IPS-20b (cell line): ENCODE results near the gene NUDT15.
"Not testable (repeated sequence)": the region's sequence is repeated elsewhere in the genome, so short reads cannot be mapped to it uniquely, and the experiment has no call there.

ENCODE experiments used
- H3K27ac ChIP-seq: one replicate; pipeline ENCODE4 v1.5.1; 2013; ENCODE audit warnings: low read length
- H3K27me3 ChIP-seq: 2 replicates; pipeline ENCODE4 v1.6.1; 2013; ENCODE audit warnings: mild to moderate bottlenecking, low read length, inconsistent platforms; ENCODE audit not compliant: insufficient read depth
- H3K36me3 ChIP-seq: 2 replicates; pipeline ENCODE4 v1.6.1; 2013; ENCODE audit warnings: low read depth, mild to moderate bottlenecking, inconsistent platforms, low read length, moderate library complexity; ENCODE audit not compliant: insufficient read depth
- H3K4me1 ChIP-seq: 2 replicates; pipeline ENCODE4 v1.6.1; 2013; ENCODE audit warnings: mild to moderate bottlenecking, control low read depth, inconsistent platforms, low read length, moderate library complexity; ENCODE audit not compliant: insufficient read depth
- H3K4me3 ChIP-seq: 2 replicates; pipeline ENCODE4 v1.5.1; 2013; ENCODE audit warnings: mild to moderate bottlenecking, low read length, inconsistent platforms
- H3K9ac ChIP-seq: 2 replicates; pipeline ENCODE4 v1.6.1; 2013; ENCODE audit warnings: low read depth, mild to moderate bottlenecking, inconsistent platforms, low read length, moderate library complexity
- H3K9me3 ChIP-seq: 2 replicates; pipeline ENCODE4 v1.6.1; 2013; ENCODE audit warnings: mild to moderate bottlenecking, low read depth, low read length, inconsistent platforms; ENCODE audit not compliant: insufficient read depth

NUDT15 gene

GRCh38 chr13:48037346-48038173 is at the start of gene NUDT15:
NUDT15 (plus strand) TSS chr13:48037726; CDS start chr13:48037747, 21 bp downstream.
- peaks cover 14% of the 10 kb centered on the region for H3K4me1 ChIP-seq
- peak within 1 kb of the TSS; percentile 75 for H3K27ac ChIP-seq
- no peaks in the 10 kb centered on the region for H3K27me3 ChIP-seq
- H3K9me3 ChIP-seq, result peaks cover 12% of the 10 kb centered on the region
- peaks cover 18% of the 10 kb centered on the region for H3K36me3 ChIP-seq
- H3K4me3 ChIP-seq, result peak within 1 kb of the TSS; percentile 77
- peak within 1 kb of the TSS; percentile 81 for H3K9ac ChIP-seq

GRCh38 chr13:47990427-47990826 is 47.1 kb upstream of the NUDT15 start:
- H3K9ac ChIP-seq, result no peak overlapping the region
- no peak overlapping the region for H3K27ac ChIP-seq
- H3K36me3 ChIP-seq, result peaks cover 86% of the 10 kb centered on the region

GRCh38 chr13:47990920-47991466 is 46.5 kb upstream of the NUDT15 start:
- H3K27ac ChIP-seq, result no peak overlapping the region
- H3K27me3 ChIP-seq, result no peaks in the 10 kb centered on the region
- H3K9ac ChIP-seq, result no peak overlapping the region
- H3K4me3 ChIP-seq, result no peak overlapping the region
- H3K36me3 ChIP-seq, result peaks cover 86% of the 10 kb centered on the region
- no peaks in the 10 kb centered on the region for H3K4me1 ChIP-seq
- H3K9me3 ChIP-seq, result no peaks in the 10 kb centered on the region

More at GRCh38 chr13:47990427-47990826, 47.1 kb upstream of the NUDT15 start:
- Histone ChIP-seq H3K27me3 (no peaks in the 10 kb centered on the region), H3K4me1 (no peaks in the 10 kb centered on the region), H3K9me3 (no peaks in the 10 kb centered on the region), H3K4me3 (no peak overlapping the region)

GRCh38 chr13:47991859-47992258 is 45.7 kb upstream of the NUDT15 start:
- H3K27ac ChIP-seq, result no peak overlapping the region
- H3K9ac ChIP-seq, result no peak overlapping the region
- no peak overlapping the region for H3K4me3 ChIP-seq
- H3K27me3 ChIP-seq, result no peaks in the 10 kb centered on the region
- no peaks in the 10 kb centered on the region for H3K9me3 ChIP-seq
- H3K4me1 ChIP-seq, result no peaks in the 10 kb centered on the region
- H3K36me3 ChIP-seq, result peaks cover 84% of the 10 kb centered on the region

- Histone ChIP-seq H3K9ac (no peak overlapping the region), H3K9me3 (no peaks in the 10 kb centered on the region)
These were observed 40.1 kb upstream of the NUDT15 start for GRCh38 chr13:47997384-47997783.

GRCh38 chr13:47999973-48000372 is 37.6 kb upstream of the NUDT15 start:
- Histone ChIP-seq H3K4me1 (peaks cover 7% of the 10 kb centered on the region), H3K4me3 (peak overlapping the region; percentile 89), H3K27me3 (no peaks in the 10 kb centered on the region), H3K9me3 (no peaks in the 10 kb centered on the region), H3K9ac (peak overlapping the region; percentile 92; the same call in 1 of the 2 replicates), H3K36me3 (peaks cover 17% of the 10 kb centered on the region; the same call in 1 of the 2 replicates), H3K27ac (no peak overlapping the region)

More at GRCh38 chr13:47997384-47997783, 40.1 kb upstream of the NUDT15 start:
- Histone ChIP-seq H3K4me1 (no peaks in the 10 kb centered on the region), H3K36me3 (peaks cover 37% of the 10 kb centered on the region), H3K27me3 (no peaks in the 10 kb centered on the region), H3K27ac (no peak overlapping the region), H3K4me3 (no peak overlapping the region)

GRCh38 chr13:48000559-48001113 is 36.9 kb upstream of the NUDT15 start:
- peak overlapping the region; percentile 92 for H3K9ac ChIP-seq
- peak overlapping the region; percentile 89 for H3K4me3 ChIP-seq
- no peaks in the 10 kb centered on the region for H3K9me3 ChIP-seq
- peaks cover 11% of the 10 kb centered on the region; the same call in 1 of the 2 replicates for H3K36me3 ChIP-seq
- H3K27me3 ChIP-seq, result no peaks in the 10 kb centered on the region
- peak overlapping the region; percentile 40 for H3K27ac ChIP-seq
- H3K4me1 ChIP-seq, result peaks cover 7% of the 10 kb centered on the region

- H3K9ac ChIP-seq, result peak within 1 kb of the TSS; percentile 92
- peak within 1 kb of the TSS; percentile 40 for H3K27ac ChIP-seq
- H3K4me1 ChIP-seq, result peaks cover 7% of the 10 kb centered on the region
- H3K9me3 ChIP-seq, result no peaks in the 10 kb centered on the region
- H3K27me3 ChIP-seq, result no peaks in the 10 kb centered on the region
- peak within 1 kb of the TSS; percentile 89 for H3K4me3 ChIP-seq
- H3K36me3 ChIP-seq, result peaks cover 5% of the 10 kb centered on the region; the same call in 1 of the 2 replicates
These were observed 36.2 kb upstream of the NUDT15 start, which contains the start of gene SUCLA2 for GRCh38 chr13:48001114-48001881. SUCLA2 (minus strand) TSS chr13:48001273; CDS start chr13:48001269, 4 bp downstream.

- not testable (repeated sequence) for H3K4me1 ChIP-seq, H3K27me3 ChIP-seq, H3K36me3 ChIP-seq, H3K9me3 ChIP-seq, H3K27ac ChIP-seq
- H3K9ac ChIP-seq, result peak overlapping the region; percentile 67; the same call in 1 of the 2 replicates
- H3K4me3 ChIP-seq, result peak overlapping the region; percentile 89
These were observed 35.5 kb upstream of the NUDT15 start for GRCh38 chr13:48001999-48002398.

GRCh38 chr13:48004201-48004600 is 33.3 kb upstream of the NUDT15 start:
- H3K4me1 ChIP-seq, result peaks cover 7% of the 10 kb centered on the region
- H3K27ac ChIP-seq, result peak overlapping the region; percentile 49
- no peaks in the 10 kb centered on the region for H3K36me3 ChIP-seq
- H3K4me3 ChIP-seq, result no peak overlapping the region
- H3K9me3 ChIP-seq, result no peaks in the 10 kb centered on the region
- peak overlapping the region; percentile 10; the same call in 1 of the 2 replicates for H3K9ac ChIP-seq
- no peaks in the 10 kb centered on the region for H3K27me3 ChIP-seq

- Histone ChIP-seq H3K27ac (no peak overlapping the region), H3K4me1 (peaks cover 7% of the 10 kb centered on the region), H3K9me3 (no peaks in the 10 kb centered on the region), H3K36me3 (no peaks in the 10 kb centered on the region), H3K4me3 (no peak overlapping the region), H3K9ac (no peak overlapping the region), H3K27me3 (no peaks in the 10 kb centered on the region)
These were observed 31.1 kb upstream of the NUDT15 start for GRCh38 chr13:48006396-48006795.
